ENCODE results near the gene PTAFR. TPM values are rescaled to one million over a fixed set of nuclear protein-coding genes. Genes with fewer than 3 reads are reported as not detected.

PTAFR gene
- total RNA-seq, 1 donor from 2014 or later, result 3.6 TPM

- Mint-ChIP-seq H3K36me3 (ENCODE audit: low read depth) (no peaks in the 10 kb centered on the region), H3K4me3 (no peak overlapping the region), H3K4me1 (peaks cover 63% of the 10 kb centered on the region), H3K27ac (no peak overlapping the region), H3K27me3 (no peaks in the 10 kb centered on the region), H3K9me3 (no peaks in the 10 kb centered on the region)
- intact Hi-C loops (cut with micrococcal nuclease), result loop anchor here (1.0 to 2.0 kb wide), 4 partner anchors 10 to 44 kb away; partner anchors contain the start of gene PTAFR
- TF ChIP-seq CTCF (IDR thresholded peaks at IDR 0.05), result no peak
- DNase-seq (no peak), ATAC-seq (ENCODE audit: low read depth) (no peak)
- ChIA-PET POLR2A (interaction anchor here (0.6 to 2.7 kb wide), 3 partner anchors 10 to 226 kb away, joined by 4 to 10 read pairs (median 9); no protein-coding TSS in a partner anchor), CTCF (interaction anchor here (0.9 to 1.9 kb wide), 2 partner anchors 13 to 74 kb away, joined by 3 to 8 read pairs; no protein-coding TSS in a partner anchor)
These were observed 41.8 kb downstream of the PTAFR start for GRCh38 chr1:28134651-28135207.

- ATAC-seq (ENCODE audit: low read depth), result peak; percentile 33
- no peak for DNase-seq
- ChIA-PET CTCF (no interaction called here), POLR2A (interaction anchor here (0.6 to 0.8 kb wide), 6 partner anchors 22 to 511 kb away, joined by 4 to 17 read pairs (median 6); partner anchors contain the start of gene EYA3)
- no peaks in the 10 kb centered on the region for H3K27me3 Mint-ChIP-seq
- H3K4me1 Mint-ChIP-seq, result peaks cover 62% of the 10 kb centered on the region
- peak overlapping the region; percentile 50 for H3K4me3 Mint-ChIP-seq
- intact Hi-C loops (cut with micrococcal nuclease), result no loop called here
- peak overlapping the region; percentile 63 for H3K27ac Mint-ChIP-seq
- no peak for TF ChIP-seq CTCF (IDR thresholded peaks at IDR 0.05)
- no peaks in the 10 kb centered on the region for H3K36me3 Mint-ChIP-seq (ENCODE audit: low read depth)
- no peaks in the 10 kb centered on the region for H3K9me3 Mint-ChIP-seq
These were observed 44.0 kb downstream of the PTAFR start for GRCh38 chr1:28132171-28133167.

- CTCF ChIA-PET, result interaction anchor here (0.5 kb wide), 1 partner anchor 35 kb away, joined by 3 read pairs; no protein-coding TSS in a partner anchor
- no peak for ATAC-seq (ENCODE audit: low read depth)
- Mint-ChIP-seq H3K36me3 (ENCODE audit: low read depth) (no peaks in the 10 kb centered on the region), H3K4me3 (no peak overlapping the region), H3K4me1 (peaks cover 65% of the 10 kb centered on the region), H3K27ac (no peak overlapping the region), H3K27me3 (no peaks in the 10 kb centered on the region), H3K9me3 (no peaks in the 10 kb centered on the region)
- POLR2A ChIA-PET, result no interaction called here
- no peak for DNase-seq
- no peak for TF ChIP-seq CTCF (IDR thresholded peaks at IDR 0.05)
- intact Hi-C loops (cut with micrococcal nuclease), result no loop called here
These were observed 45.6 kb downstream of the PTAFR start for GRCh38 chr1:28130901-28131300.

GRCh38 chr1:28129150-28129549 is 47.3 kb downstream of the PTAFR start:
- no peaks in the 10 kb centered on the region for H3K9me3 Mint-ChIP-seq
- no peak for ATAC-seq (ENCODE audit: low read depth)
- CTCF ChIA-PET, result no interaction called here

More at GRCh38 chr1:28129150-28129549, 47.3 kb downstream of the PTAFR start:
- Mint-ChIP-seq H3K4me3 (no peak overlapping the region), H3K36me3 (ENCODE audit: low read depth) (no peaks in the 10 kb centered on the region), H3K27me3 (no peaks in the 10 kb centered on the region), H3K27ac (no peak overlapping the region), H3K4me1 (peaks cover 54% of the 10 kb centered on the region)
- DNase-seq, result no peak
- POLR2A ChIA-PET, result interaction anchor here (0.6 kb wide), 1 partner anchor 10 kb away, joined by 5 read pairs; no protein-coding TSS in a partner anchor
- intact Hi-C loops (cut with micrococcal nuclease), result no loop called here
- no peak for TF ChIP-seq CTCF (IDR thresholded peaks at IDR 0.05)
